Fibroblast of mammary gland (primary cell): ENCODE data around the gene VPS26B.

Source experiments
- DNase-seq: peaks from one replicate; pipeline ENCODE4 v3.0.0-alpha.2; 2010; ENCODE audit warnings: low read depth
- H3K4me3 ChIP-seq: 2 replicates; pipeline ENCODE4 v1.5.1; 2011; ENCODE audit warnings: low read depth, mild to moderate bottlenecking, low read length, moderate library complexity; ENCODE audit not compliant: control insufficient read depth
- TF ChIP-seq, protein P1 (sequence below): conservative IDR thresholded peaks from 2 replicates; pipeline ENCODE4 v1.5.1; 2011; ENCODE audit warnings: low read depth, low read length, inconsistent platforms; ENCODE audit not compliant: control insufficient read depth, insufficient read depth

Gene VPS26B

GRCh38 chr11:134240592-134240991 lies 16.1 kb downstream of the VPS26B start:
- H3K4me3 ChIP-seq, result no peak overlapping the region
- TF ChIP-seq, protein P1, sequence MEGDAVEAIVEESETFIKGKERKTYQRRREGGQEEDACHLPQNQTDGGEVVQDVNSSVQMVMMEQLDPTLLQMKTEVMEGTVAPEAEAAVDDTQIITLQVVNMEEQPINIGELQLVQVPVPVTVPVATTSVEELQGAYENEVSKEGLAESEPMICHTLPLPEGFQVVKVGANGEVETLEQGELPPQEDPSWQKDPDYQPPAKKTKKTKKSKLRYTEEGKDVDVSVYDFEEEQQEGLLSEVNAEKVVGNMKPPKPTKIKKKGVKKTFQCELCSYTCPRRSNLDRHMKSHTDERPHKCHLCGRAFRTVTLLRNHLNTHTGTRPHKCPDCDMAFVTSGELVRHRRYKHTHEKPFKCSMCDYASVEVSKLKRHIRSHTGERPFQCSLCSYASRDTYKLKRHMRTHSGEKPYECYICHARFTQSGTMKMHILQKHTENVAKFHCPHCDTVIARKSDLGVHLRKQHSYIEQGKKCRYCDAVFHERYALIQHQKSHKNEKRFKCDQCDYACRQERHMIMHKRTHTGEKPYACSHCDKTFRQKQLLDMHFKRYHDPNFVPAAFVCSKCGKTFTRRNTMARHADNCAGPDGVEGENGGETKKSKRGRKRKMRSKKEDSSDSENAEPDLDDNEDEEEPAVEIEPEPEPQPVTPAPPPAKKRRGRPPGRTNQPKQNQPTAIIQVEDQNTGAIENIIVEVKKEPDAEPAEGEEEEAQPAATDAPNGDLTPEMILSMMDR, result no peak
- DNase-seq, result no peak

DNA sequence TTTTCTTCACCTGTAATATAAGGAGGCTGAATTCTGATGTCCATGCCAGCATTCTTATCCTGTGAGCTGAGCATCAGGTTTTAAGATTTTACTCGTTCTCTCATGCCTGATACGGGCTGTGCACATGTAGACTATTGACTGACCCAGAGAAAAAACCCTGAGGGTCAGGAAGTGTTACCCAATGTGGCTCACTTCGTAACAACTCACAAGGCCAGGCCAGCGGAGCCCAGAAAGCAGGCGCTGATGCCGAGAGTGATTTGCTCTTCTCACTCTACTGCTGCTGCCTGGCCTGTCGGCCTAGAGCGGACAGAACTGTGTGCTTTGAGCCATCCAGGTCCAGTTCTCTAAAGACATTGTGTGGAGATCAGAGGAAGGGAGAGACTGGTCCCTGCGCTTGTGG lies 17.9 kb downstream of the VPS26B start:
- TF ChIP-seq, protein P1, result no peak
- H3K4me3 ChIP-seq, result no peak overlapping the region
- DNase-seq, result no peak

DNA sequence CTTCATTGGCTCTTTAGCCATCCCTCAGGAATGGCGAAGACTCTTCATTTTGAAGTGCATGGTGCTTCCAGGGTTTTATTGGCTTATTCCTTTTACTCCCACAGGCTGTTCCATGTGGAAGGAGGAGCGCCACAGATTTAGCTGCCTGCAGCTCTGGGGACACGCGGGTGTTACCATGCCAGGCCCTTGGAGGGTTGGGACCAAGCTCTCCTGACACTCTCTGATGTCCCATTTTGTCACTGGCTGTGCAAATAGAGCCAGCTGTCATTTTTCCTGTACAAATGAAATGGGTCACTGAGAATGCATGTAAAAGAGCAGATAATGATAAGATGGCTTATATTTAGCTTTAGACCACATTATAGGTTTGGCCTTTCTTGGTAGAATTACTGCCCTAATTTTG lies 19.4 kb downstream of the VPS26B start:
- TF ChIP-seq, protein P1, result no peak
- no peak for DNase-seq
- no peak overlapping the region for H3K4me3 ChIP-seq

DNA sequence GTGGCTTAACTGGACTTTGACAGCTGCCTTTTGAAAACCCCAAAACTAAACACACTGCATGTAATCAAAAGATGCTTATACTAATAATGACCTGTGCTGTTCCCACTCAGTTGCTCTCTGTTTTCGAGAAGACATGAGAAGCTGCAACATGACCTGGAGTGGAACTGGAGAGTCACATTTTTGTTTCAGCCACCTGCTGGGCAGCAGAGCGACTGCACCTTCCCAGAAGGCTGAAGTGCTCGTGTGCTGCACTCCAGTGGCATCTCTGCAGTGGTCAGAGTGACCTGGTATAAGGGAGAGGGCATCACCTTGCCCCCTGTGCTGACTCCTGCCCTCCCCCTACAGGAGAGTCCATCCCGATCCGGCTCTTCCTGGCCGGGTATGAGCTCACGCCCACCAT lies 20.1 kb downstream of the VPS26B start:
- TF ChIP-seq, protein P1, result peak; percentile 42
- peak; percentile 25 for DNase-seq
- H3K4me3 ChIP-seq, result no peak overlapping the region

DNA sequence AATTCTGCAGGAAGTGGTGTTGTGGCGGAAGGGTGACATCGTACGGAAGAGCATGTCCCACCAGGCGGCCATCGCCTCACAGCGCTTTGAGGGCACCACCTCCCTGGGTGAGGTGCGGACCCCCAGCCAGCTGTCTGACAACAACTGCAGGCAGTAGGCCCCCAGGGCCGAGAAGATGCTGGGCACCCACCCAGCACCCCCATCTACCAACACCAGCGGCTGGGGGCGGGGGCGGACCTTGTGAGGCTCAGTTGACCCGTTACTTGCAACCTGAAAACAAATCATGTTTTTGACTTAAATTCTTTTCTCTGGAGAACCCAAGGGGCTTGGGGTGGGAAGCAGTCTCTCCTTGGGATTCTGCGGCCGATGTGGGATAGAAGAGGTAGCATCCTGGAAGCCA lies 21.0 kb downstream of the VPS26B start:
- TF ChIP-seq, protein P1, result no peak
- H3K4me3 ChIP-seq, result no peak overlapping the region
- DNase-seq, result no peak

- no peak for DNase-seq
- TF ChIP-seq, protein P1, result no peak
- no peak overlapping the region for H3K4me3 ChIP-seq
These were observed 21.6 kb downstream of the VPS26B start for GRCh38 chr11:134246100-134246499.

GRCh38 chr11:134246678-134247077 lies 22.2 kb downstream of the VPS26B start:
- no peak for DNase-seq
- TF ChIP-seq, protein P1, result no peak
- no peak overlapping the region for H3K4me3 ChIP-seq
